ENCODE measurements around the gene APH1A. TPM values are rescaled to one million over a fixed set of nuclear protein-coding genes. Genes with fewer than 3 reads are reported as not detected.

The APH1A gene
- total RNA-seq, 2 experiments from 2014 or later = 115 to 122 TPM

GRCh38 chr1:150261367-150261766 lies 7.4 kb downstream of the APH1A start:
- Mint-ChIP-seq H3K9me3 (no peaks in the 10 kb centered on the region), H3K4me1 (ENCODE audit: low read depth) (peaks cover 7% of the 10 kb centered on the region), H3K4me3 (no peak overlapping the region), H3K36me3 (ENCODE audit: low read depth) (peaks cover 21% of the 10 kb centered on the region), H3K27ac (no peak overlapping the region), H3K27me3 (peaks cover 29% of the 10 kb centered on the region)
- no peaks in the 10 kb centered on the region for H3K9me3 ChIP-seq (ENCODE audit: control insufficient read depth in 1 of 2, insufficient read depth in 1 of 2, low read length in 2 of 2)
- CTCF ChIA-PET = no interaction called here
- intact Hi-C loops (cut with DNase I, micrococcal nuclease) = no loop called here
- POLR2A ChIA-PET = interaction anchor here (1.4 to 1.8 kb wide), 2 partner anchors 20 to 26 kb away, joined by 4 to 5 read pairs; no protein-coding TSS in a partner anchor
- H3K27me3 ChIP-seq (ENCODE audit: control insufficient read depth in 1 of 2, insufficient read depth in 2 of 2, low read length in 2 of 2) = peaks cover 23 to 25% of the 10 kb centered on the region in 2 experiments
- H3K27ac ChIP-seq (ENCODE audit: low read depth in 1 of 2, low read length in 2 of 2) = no peak overlapping the region
- no peak for DNase-seq
- H3K4me3 ChIP-seq (ENCODE audit: low read length) = no peak overlapping the region
- ATAC-seq (ENCODE audit: poor library complexity) = no peak
- peaks cover 20% of the 10 kb centered on the region for H3K36me3 ChIP-seq (ENCODE audit: insufficient read depth, low read length)
- peaks cover 6% of the 10 kb centered on the region for H3K4me1 ChIP-seq (ENCODE audit: insufficient read depth, low read length)
- TF ChIP-seq CTCF (IDR thresholded peaks at IDR 0.05) = no peak

- no peaks in the 10 kb centered on the region for H3K9me3 ChIP-seq (ENCODE audit: control insufficient read depth in 1 of 2, insufficient read depth in 1 of 2, low read length in 2 of 2)
- CTCF ChIA-PET = no interaction called here
- no peak overlapping the region for H3K27ac Mint-ChIP-seq
- no peak overlapping the region for H3K4me3 ChIP-seq (ENCODE audit: low read length)
- H3K36me3 ChIP-seq (ENCODE audit: insufficient read depth, low read length) = peaks cover 7% of the 10 kb centered on the region
- peaks cover 12% of the 10 kb centered on the region for H3K4me1 Mint-ChIP-seq (ENCODE audit: low read depth)
- peaks cover 7% of the 10 kb centered on the region for H3K36me3 Mint-ChIP-seq (ENCODE audit: low read depth)
- peaks cover 17% of the 10 kb centered on the region for H3K4me1 ChIP-seq (ENCODE audit: insufficient read depth, low read length)
- DNase-seq (no peak), ATAC-seq (ENCODE audit: poor library complexity) (no peak)
- peaks cover 27 to 28% of the 10 kb centered on the region in 2 experiments for H3K27me3 ChIP-seq (ENCODE audit: control insufficient read depth in 1 of 2, insufficient read depth in 2 of 2, low read length in 2 of 2)
- no peak overlapping the region for H3K4me3 Mint-ChIP-seq
- TF ChIP-seq CTCF (IDR thresholded peaks at IDR 0.05) = no peak
- intact Hi-C loops (cut with DNase I, micrococcal nuclease) = loop anchor here (5.0 to 10.0 kb wide), 4 partner anchors 62 to 715 kb away; partner anchors contain the start of genes CERS2 (in 1 of the 2) and PRPF3 (in 1 of the 2)
- H3K9me3 Mint-ChIP-seq = no peaks in the 10 kb centered on the region
- H3K27ac ChIP-seq (ENCODE audit: low read depth in 1 of 2, low read length in 2 of 2) = no peak overlapping the region
- peaks cover 40% of the 10 kb centered on the region for H3K27me3 Mint-ChIP-seq
- POLR2A ChIA-PET = interaction anchor here (0.6 to 1.4 kb wide), 3 partner anchors 11 to 46 kb away, joined by 3 to 5 read pairs (median 4); no protein-coding TSS in a partner anchor
Measured at GRCh38 chr1:150259758-150260669, 8.8 kb downstream of the APH1A start.

GRCh38 chr1:150259217-150259616 lies 9.6 kb downstream of the APH1A start:
- Histone ChIP-seq H3K27ac (ENCODE audit: low read depth in 1 of 2, low read length in 2 of 2) (no peak overlapping the region), H3K9me3 (ENCODE audit: control insufficient read depth in 1 of 2, insufficient read depth in 1 of 2, low read length in 2 of 2) (no peaks in the 10 kb centered on the region), H3K27me3 (ENCODE audit: control insufficient read depth in 1 of 2, insufficient read depth in 2 of 2, low read length in 2 of 2) (peaks cover 27 to 28% of the 10 kb centered on the region in 2 experiments), H3K36me3 (ENCODE audit: insufficient read depth, low read length) (no peaks in the 10 kb centered on the region), H3K4me3 (ENCODE audit: low read length) (no peak overlapping the region), H3K4me1 (ENCODE audit: insufficient read depth, low read length) (peaks cover 17% of the 10 kb centered on the region)
- H3K36me3 Mint-ChIP-seq (ENCODE audit: low read depth) = no peaks in the 10 kb centered on the region
- no peak overlapping the region for H3K27ac Mint-ChIP-seq
- CTCF ChIA-PET = no interaction called here
- peaks cover 40% of the 10 kb centered on the region for H3K27me3 Mint-ChIP-seq
- H3K4me3 Mint-ChIP-seq = no peak overlapping the region
- peaks cover 12% of the 10 kb centered on the region for H3K4me1 Mint-ChIP-seq (ENCODE audit: low read depth)
- DNase-seq = no peak
- no peak for TF ChIP-seq CTCF (IDR thresholded peaks at IDR 0.05)
- intact Hi-C loops (cut with DNase I, micrococcal nuclease) = loop anchor here (5.0 to 10.0 kb wide), 4 partner anchors 63 to 716 kb away; partner anchors contain the start of genes CERS2 (in 1 of the 2) and PRPF3 (in 1 of the 2)
- POLR2A ChIA-PET = interaction anchor here (0.9 to 1.4 kb wide), 2 partner anchors 10 to 46 kb away, joined by 3 to 4 read pairs; no protein-coding TSS in a partner anchor
- H3K9me3 Mint-ChIP-seq = no peaks in the 10 kb centered on the region
- ATAC-seq (ENCODE audit: poor library complexity) = no peak

Measured in CD4-positive, alpha-beta T cell (primary cell).